NCI-H146 treated with DMSO at 0.1 percent for 48 hours (cell line): Measurements from ENCODE around the gene TMEM151A.
A peak's percentile ranks its signal among the peaks of the same experiment; 100 is the strongest.

Experiments used
- DNase-seq: peaks from one replicate; lab custom pipeline; 2025; ENCODE audit not compliant: unreplicated experiment; lab: John Stamatoyannopoulos, UW

TMEM151A gene

DNA sequence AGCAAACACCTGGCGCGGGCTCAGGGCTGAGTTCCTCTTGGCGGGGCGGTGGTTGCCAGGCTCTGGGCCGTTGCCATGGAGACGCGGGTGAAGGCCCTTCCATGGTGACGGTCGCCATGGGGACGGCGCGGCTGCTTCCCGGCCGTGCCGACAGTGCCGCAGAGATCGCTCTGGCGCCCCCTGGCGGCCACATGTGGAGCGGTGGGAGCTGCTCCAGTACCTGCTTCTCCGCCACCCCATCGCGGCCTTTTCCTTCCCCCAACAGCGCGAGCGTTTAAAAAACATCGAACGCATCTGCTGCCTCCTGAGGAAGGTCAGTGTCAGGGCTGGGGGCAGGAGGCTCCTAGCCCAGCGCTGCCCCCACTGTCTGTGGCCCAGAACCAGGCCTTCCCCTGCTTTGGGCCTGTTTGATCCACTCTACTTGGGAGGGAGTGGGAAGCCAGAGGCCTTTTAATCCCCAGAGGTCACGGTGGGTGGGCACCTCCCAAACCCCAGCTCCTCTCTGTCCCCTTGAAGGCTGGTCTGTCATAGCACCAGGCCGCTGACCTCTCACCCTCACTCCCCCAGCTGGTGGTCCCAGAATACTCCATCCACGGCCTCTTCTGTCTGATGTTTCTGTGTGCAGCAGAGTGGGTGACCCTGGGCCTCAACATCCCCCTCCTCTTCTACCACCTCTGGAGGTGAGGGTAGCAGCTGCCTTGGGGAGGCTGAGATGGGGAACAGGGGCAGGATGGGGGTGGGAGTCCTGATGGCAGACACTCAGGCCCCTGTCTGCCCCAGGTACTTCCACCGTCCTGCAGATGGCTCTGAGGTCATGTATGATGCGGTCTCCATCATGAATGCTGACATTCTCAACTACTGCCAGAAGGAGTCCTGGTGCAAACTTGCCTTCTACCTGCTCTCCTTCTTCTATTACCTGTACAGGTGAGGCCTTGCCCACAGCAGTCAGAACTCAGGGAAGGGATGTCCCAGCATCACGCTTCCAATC is 8.9 kb upstream of the TMEM151A start:
- DNase-seq: peak; percentile 91

DNA sequence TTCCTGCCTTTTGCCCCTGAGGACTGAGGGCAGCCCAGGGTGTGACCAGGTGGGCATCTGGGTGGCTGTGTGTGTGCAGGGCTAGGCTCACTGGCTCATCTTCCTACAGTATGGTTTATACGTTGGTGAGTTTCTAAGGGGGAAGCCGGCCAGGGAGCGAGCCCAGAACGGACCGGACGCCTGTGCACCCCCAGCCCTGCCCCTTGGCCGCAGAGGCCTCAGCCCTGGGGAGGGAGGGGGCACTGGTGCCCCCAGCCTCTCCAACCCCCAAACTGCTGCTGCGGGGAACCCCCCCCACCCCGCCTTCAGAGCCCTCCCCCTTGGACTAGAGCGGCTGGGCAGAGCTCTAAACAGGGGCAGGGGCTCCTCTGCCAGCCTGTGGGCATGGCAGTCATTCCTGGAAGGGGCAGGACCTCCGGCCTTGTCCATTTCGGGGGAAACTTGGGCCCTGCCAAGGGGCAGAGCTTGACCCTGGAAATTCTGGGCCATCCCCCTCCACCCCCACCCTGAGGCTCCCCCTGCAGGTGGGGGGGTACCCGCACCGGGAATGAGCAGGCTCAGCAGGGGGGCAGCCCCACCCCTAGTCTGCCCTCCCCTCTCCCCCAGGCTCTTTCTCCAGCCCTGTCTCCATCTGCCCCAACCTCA is 8.1 kb upstream of the TMEM151A start:
- no peak for DNase-seq

- no peak for DNase-seq
These were observed 7.1 kb upstream of the TMEM151A start for GRCh38 chr11:66284526-66285078.

DNA sequence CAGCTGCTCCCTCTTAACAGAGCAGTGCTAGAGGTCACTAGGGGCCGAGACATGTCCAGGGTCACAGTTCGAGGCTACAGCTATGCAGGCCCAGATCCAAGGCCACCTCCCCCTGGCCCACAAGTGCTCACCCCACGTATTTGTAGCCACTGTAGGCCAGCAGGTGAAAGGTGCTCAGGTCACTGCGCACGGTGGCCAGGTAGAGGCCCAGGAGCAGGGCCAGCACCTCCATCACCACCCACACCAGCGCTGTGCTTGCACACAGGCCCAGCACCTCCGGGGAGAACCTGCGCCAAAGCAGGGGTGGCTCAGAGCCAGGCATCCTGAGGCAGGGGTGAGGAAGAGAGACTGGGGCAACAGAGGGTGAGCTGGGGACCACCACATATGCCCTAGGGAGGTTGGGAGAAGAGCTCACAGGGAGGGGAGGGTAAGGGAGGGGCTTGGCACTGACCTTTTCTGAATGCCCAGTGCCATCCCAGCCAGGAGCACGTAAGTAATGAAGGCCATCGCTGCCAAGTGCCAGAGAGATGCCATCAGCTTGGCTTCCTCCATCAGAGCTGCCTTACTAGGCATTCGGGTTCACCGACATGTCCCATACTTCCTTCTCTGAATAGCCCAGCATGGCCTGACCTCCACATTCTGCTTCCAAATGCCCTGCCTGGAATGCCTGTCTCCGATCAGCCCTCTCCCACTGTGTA is 6.3 kb upstream of the TMEM151A start:
- DNase-seq: no peak

DNA sequence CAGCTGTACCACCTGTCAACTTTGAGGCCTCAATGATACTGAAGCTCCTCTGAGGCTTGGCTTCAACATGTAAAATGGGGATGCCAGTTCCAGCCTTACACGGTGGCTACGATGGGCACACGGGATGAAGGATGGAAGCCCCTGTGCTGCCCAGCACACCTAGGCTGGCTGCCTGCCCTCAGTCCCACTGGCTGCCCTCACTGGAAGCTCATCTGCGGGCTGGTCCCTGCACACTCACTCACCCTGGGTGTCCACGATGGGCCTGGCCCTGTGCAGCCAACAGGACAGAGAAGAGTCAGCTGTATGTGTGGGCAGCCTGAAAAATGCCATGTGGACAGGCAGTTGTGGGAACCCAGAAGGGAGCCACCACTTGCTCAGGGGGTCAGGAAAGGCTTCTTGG is 5.0 kb upstream of the TMEM151A start:
- no peak for DNase-seq

- no peak for DNase-seq
These were observed 4.3 kb upstream of the TMEM151A start for GRCh38 chr11:66287211-66287888.

GRCh38 chr11:66287889-66288670 is 3.6 kb upstream of the TMEM151A start:
- no peak for DNase-seq

GRCh38 chr11:66288671-66289547 is 2.8 kb upstream of the TMEM151A start, which contains the start of gene YIF1A:
YIF1A (minus strand) TSS chr11:66289143; CDS start chr11:66288985, 158 bp downstream.
- peak; percentile 97 for DNase-seq

- no peak for DNase-seq
These were observed 2.0 kb upstream of the TMEM151A start for GRCh38 chr11:66289548-66290329.

GRCh38 chr11:66290330-66290621 is 1.4 kb upstream of the TMEM151A start:
- no peak for DNase-seq

GRCh38 chr11:66291303-66291705 is 390 bp upstream of the TMEM151A start:
- DNase-seq: no peak

- no peak for DNase-seq
These were observed 1.0 kb downstream of the TMEM151A start for GRCh38 chr11:66292543-66293332.

DNA sequence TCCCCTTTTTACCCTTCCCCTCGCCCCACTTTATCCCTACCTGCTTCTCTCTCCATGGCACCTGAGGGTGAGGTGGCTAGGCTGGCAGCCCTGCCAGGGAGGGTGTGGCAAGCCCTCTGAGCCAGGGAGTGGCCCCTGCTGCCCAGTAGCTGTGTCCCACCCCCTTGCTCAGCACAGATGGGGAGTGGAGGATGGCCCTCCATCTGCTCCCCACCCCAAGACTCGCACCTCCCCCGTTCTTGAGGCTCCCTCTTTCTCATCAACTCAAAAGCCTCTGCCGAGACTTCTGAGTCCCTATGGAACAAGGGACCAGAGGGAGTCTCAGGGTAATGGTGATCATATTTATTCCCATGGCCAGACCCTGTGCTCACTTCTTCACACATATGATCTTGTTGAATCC is 1.7 kb downstream of the TMEM151A start:
- no peak for DNase-seq

DNA sequence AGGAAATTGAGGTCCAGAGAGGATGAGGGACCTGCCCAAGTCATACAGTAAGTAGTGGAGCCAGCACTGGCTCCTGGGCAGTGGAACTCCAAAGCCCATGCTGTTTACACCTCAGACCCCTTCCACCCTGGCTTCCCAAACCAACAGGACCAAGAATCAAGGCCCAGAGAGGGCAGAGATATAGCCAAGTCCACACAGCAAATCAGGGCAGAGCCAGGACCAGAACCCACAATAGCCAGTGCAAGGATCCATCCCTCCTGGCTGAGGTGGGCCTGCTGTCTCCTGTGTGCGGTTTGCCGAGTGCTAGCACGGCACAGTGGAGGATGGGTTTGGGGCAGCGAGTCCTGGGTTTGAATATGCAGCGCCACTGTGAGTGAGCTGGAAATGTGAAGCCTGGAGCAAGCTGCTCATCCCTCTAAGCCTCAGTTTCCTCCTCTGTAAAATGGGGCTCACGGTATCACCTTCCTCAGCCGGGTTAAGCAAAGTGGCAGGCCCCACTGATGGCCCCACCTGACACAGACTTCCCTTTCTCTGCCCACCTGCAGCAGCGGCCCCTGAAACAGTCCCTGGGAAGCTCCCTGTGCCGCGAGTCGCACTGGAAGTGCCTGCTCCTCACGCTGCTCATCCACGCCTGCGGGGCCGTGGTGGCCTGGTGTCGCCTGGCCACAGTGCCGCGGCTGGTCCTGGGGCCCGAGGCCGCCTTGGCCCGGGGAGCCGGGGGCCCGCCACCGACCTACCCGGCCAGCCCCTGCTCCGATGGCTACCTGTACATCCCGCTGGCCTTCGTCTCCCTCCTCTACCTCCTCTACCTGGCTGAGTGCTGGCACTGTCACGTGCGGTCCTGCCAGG is 2.3 kb downstream of the TMEM151A start:
- DNase-seq: no peak

GRCh38 chr11:66294626-66295620 is 3.2 kb downstream of the TMEM151A start:
- DNase-seq: no peak
